ENCODE results near the gene SPTLC2.
"Not testable (repeated sequence)": the region's sequence is repeated elsewhere in the genome, so short reads cannot be mapped to it uniquely, and the experiment has no call there.

SPTLC2 gene

GRCh38 chr14:77547512-77548180 lies 68.8 kb downstream of the SPTLC2 start:
- no peak for DNase-seq (ENCODE audit: low read depth)

- DNase-seq (ENCODE audit: low read depth) = not testable (repeated sequence)
Measured at GRCh38 chr14:77545171-77545570, 71.3 kb downstream of the SPTLC2 start.

- no peak for DNase-seq (ENCODE audit: low read depth)
Measured at GRCh38 chr14:77544571-77544970, 71.9 kb downstream of the SPTLC2 start.

GRCh38 chr14:77543637-77544334 lies 72.7 kb downstream of the SPTLC2 start:
- no peak for DNase-seq (ENCODE audit: low read depth)

- no peak for DNase-seq (ENCODE audit: low read depth)
Measured at GRCh38 chr14:77543240-77543551, 73.2 kb downstream of the SPTLC2 start.

- no peak for DNase-seq (ENCODE audit: low read depth)
Measured at GRCh38 chr14:77542421-77543239, 73.8 kb downstream of the SPTLC2 start.

- no peak for DNase-seq (ENCODE audit: low read depth)
Measured at GRCh38 chr14:77541905-77542304, 74.5 kb downstream of the SPTLC2 start.

- not testable (repeated sequence) for DNase-seq (ENCODE audit: low read depth)
Measured at GRCh38 chr14:77536951-77537350, 79.5 kb downstream of the SPTLC2 start.

- DNase-seq (ENCODE audit: low read depth) = no peak
Measured at GRCh38 chr14:77531071-77531470, 85.4 kb downstream of the SPTLC2 start.

- no peak for DNase-seq (ENCODE audit: low read depth)
Measured at GRCh38 chr14:77529963-77530362, 86.5 kb downstream of the SPTLC2 start.

- no peak for DNase-seq (ENCODE audit: low read depth)
Measured at GRCh38 chr14:77529213-77529612, 87.2 kb downstream of the SPTLC2 start.

GRCh38 chr14:77528701-77529100 lies 87.7 kb downstream of the SPTLC2 start:
- DNase-seq (ENCODE audit: low read depth) = not testable (repeated sequence)

GRCh38 chr14:77526266-77526665 lies 90.2 kb downstream of the SPTLC2 start:
- DNase-seq (ENCODE audit: low read depth) = no peak

- no peak for DNase-seq (ENCODE audit: low read depth)
Measured at GRCh38 chr14:77524536-77524935, 91.9 kb downstream of the SPTLC2 start.

GRCh38 chr14:77523109-77523508 lies 93.3 kb downstream of the SPTLC2 start:
- no peak for DNase-seq (ENCODE audit: low read depth)

GRCh38 chr14:77520555-77520954 lies 95.9 kb downstream of the SPTLC2 start:
- no peak for DNase-seq (ENCODE audit: low read depth)

- DNase-seq (ENCODE audit: low read depth) = no peak
Measured at GRCh38 chr14:77516126-77516525, 100.3 kb downstream of the SPTLC2 start.

GRCh38 chr14:77511486-77512162 lies 104.8 kb downstream of the SPTLC2 start:
- DNase-seq (ENCODE audit: low read depth) = no peak

- no peak for DNase-seq (ENCODE audit: low read depth)
Measured at GRCh38 chr14:77509366-77509765, 107.1 kb downstream of the SPTLC2 start.

- DNase-seq (ENCODE audit: low read depth) = no peak
Measured at GRCh38 chr14:77508876-77509275, 107.6 kb downstream of the SPTLC2 start.

- DNase-seq (ENCODE audit: low read depth) = no peak
Measured at GRCh38 chr14:77508249-77508648, 108.2 kb downstream of the SPTLC2 start.

- no peak for DNase-seq (ENCODE audit: low read depth)
Measured at GRCh38 chr14:77507762-77508161, 108.7 kb downstream of the SPTLC2 start.

Measured in stimulated activated CD8-positive, alpha-beta memory T cell treated with anti-CD3 and anti-CD28 coated beads, Interleukin-4, amount 100 ng/mL, for 24 hours (primary cell).